Activated naive CD8-positive, alpha-beta T cell treated with anti-CD3 and anti-CD28 coated beads, Interleukin-2, amount 50 U/mL, for 16 hours (primary cell): ENCODE data around the gene METTL4.

ENCODE experiments used
- DNase-seq: peaks from one replicate; pipeline ENCODE4 v3.0.0-alpha.2; 2020; ENCODE audit warnings: low read depth, low spot score

METTL4 gene

GRCh38 chr18:2518473-2518872 is 52.8 kb downstream of the METTL4 start:
- DNase-seq: no peak

GRCh38 chr18:2515908-2516625 is 55.2 kb downstream of the METTL4 start:
- DNase-seq: no peak

- DNase-seq: no peak
Observed at GRCh38 chr18:2515171-2515787, 56.0 kb downstream of the METTL4 start.

GRCh38 chr18:2513616-2514015 is 57.7 kb downstream of the METTL4 start:
- no peak for DNase-seq

GRCh38 chr18:2512059-2512458 is 59.2 kb downstream of the METTL4 start:
- DNase-seq: no peak

- DNase-seq: no peak
Observed at GRCh38 chr18:2511451-2511850, 59.9 kb downstream of the METTL4 start.

- no peak for DNase-seq
Observed at GRCh38 chr18:2510416-2510815, 60.9 kb downstream of the METTL4 start.

- DNase-seq: no peak
Observed at GRCh38 chr18:2508678-2509077, 62.6 kb downstream of the METTL4 start.

GRCh38 chr18:2508155-2508554 is 63.1 kb downstream of the METTL4 start:
- DNase-seq: no peak

GRCh38 chr18:2504642-2505041 is 66.7 kb downstream of the METTL4 start:
- no peak for DNase-seq

- no peak for DNase-seq
Observed at GRCh38 chr18:2502880-2503279, 68.4 kb downstream of the METTL4 start.

- no peak for DNase-seq
Observed at GRCh38 chr18:2502394-2502793, 68.9 kb downstream of the METTL4 start.

GRCh38 chr18:2497797-2498196 is 73.5 kb downstream of the METTL4 start:
- no peak for DNase-seq

- no peak for DNase-seq
Observed at GRCh38 chr18:2495381-2495780, 75.9 kb downstream of the METTL4 start.

- DNase-seq: no peak
Observed at GRCh38 chr18:2494921-2495320, 76.4 kb downstream of the METTL4 start.
